ENCODE results near the gene CBX2. TPM values are rescaled to one million over a fixed set of nuclear protein-coding genes. Genes with fewer than 3 reads are reported as not detected.

CBX2 gene
- total and polyA plus RNA-seq, 2 of the 4 experiments (the other 2 are of a cell fraction) = 2.0 to 3.2 TPM

GRCh38 chr17:79774561-79774975 is 3.4 kb upstream of the CBX2 start:
- H3K9me3 ChIP-seq (ENCODE audit: control insufficient read depth, insufficient read depth, low read length) = 0 out of 2 replicates have a peak, but pooled peaks cover 3% of the 10 kb centered on the region
- DNase-seq (no peak), ATAC-seq (ENCODE audit: low read depth) (no peak)
- no peak overlapping the region for H2BK15ac ChIP-seq (ENCODE audit: low read depth, low read length)
- POLR2A ChIA-PET (ENCODE audit: unreplicated experiment) = no interaction called here
- H4K20me1 ChIP-seq (ENCODE audit: insufficient read depth, low read length) = peaks cover 3% of the 10 kb centered on the region; the same call in 1 of the 2 replicates
- no peak overlapping the region for H2AK5ac ChIP-seq (ENCODE audit: low read depth, low read length)
- no peak overlapping the region for H2BK120ac ChIP-seq (ENCODE audit: low read depth, low read length)
- H3K4me3 ChIP-seq (ENCODE audit: insufficient read depth, low read depth, low read length) = no peak overlapping the region
- intact Hi-C loops (cut with micrococcal nuclease) (no loop called here), dilution Hi-C loops (cut with HindIII; ENCODE audit: low sequenced_read_pairs, unreplicated experiment) (no loop called here), in situ Hi-C loops (cut with MboI; ENCODE audit: low sequenced_read_pairs) (no loop called here)
- no peak overlapping the region for H2BK5ac ChIP-seq (ENCODE audit: low read depth, low read length, poor library complexity, severe bottlenecking)
- H3K4ac ChIP-seq (ENCODE audit: low read depth, low read length) = no peak overlapping the region
- no peak overlapping the region for H3K56ac ChIP-seq (ENCODE audit: extremely low read depth, insufficient read depth, low read length)
- TF ChIP-seq USF2 (IDR thresholded peaks at IDR 0.05; ENCODE audit: low read depth, low read length) (no peak), MAZ (IDR thresholded peaks at IDR 0.05; ENCODE audit: borderline replicate concordance, low read depth, low read length) (no peak), CTCF (conservative IDR thresholded peaks at IDR 0.05; ENCODE audit: low read depth, low read length) (no peak), CEBPB (IDR thresholded peaks at IDR 0.05; ENCODE audit: low read depth, low read length) (no peak), ELK1 (IDR thresholded peaks at IDR 0.05; ENCODE audit: borderline replicate concordance, low read depth, low read length) (no peak), CHD1 (IDR thresholded peaks at IDR 0.05; ENCODE audit: low read depth, low read length) (no peak), RCOR1 (IDR thresholded peaks at IDR 0.05; ENCODE audit: insufficient replicate concordance, low read length) (no peak), POLR2A (IDR thresholded peaks at IDR 0.05; ENCODE audit: low read depth, low read length) (no peak), MXI1 (IDR thresholded peaks at IDR 0.05; ENCODE audit: borderline replicate concordance, low read depth, low read length) (no peak), SMC3 (IDR thresholded peaks at IDR 0.05; ENCODE audit: low read depth, low read length) (no peak), MAFK (IDR thresholded peaks at IDR 0.05; ENCODE audit: low read depth, low read length) (no peak), BHLHE40 (IDR thresholded peaks at IDR 0.05; ENCODE audit: low read depth, low read length) (no peak), NFE2L2 (IDR thresholded peaks at IDR 0.05; ENCODE audit: low read depth, low read length) (no peak), RAD21 (IDR thresholded peaks at IDR 0.05; ENCODE audit: low read length) (no peak), RFX5 (IDR thresholded peaks at IDR 0.05; ENCODE audit: low read depth, low read length) (no peak), FOS (IDR thresholded peaks at IDR 0.05; ENCODE audit: low read depth, low read length) (no peak)
- H3K23ac ChIP-seq (ENCODE audit: low read depth, low read length) = no peak overlapping the region
- no peaks in the 10 kb centered on the region for H3K36me3 ChIP-seq (ENCODE audit: control insufficient read depth, insufficient read depth, low read length)
- no TSS peak for BruUV-seq (replicated peaks)
- no peak overlapping the region for H2AK9ac ChIP-seq (replicated peaks; ENCODE audit: low read depth, low read length, poor library complexity)
- H3K14ac ChIP-seq (replicated peaks; ENCODE audit: low read depth, low read length) = no peak overlapping the region
- no peak overlapping the region for H3K18ac ChIP-seq (ENCODE audit: low read depth, low read length)
- H2AFZ ChIP-seq (replicated peaks; ENCODE audit: low read length, poor library complexity) = no peak overlapping the region
- H3K9ac ChIP-seq (ENCODE audit: low read depth, low read length) = no peak overlapping the region
- no peak overlapping the region for H2BK20ac ChIP-seq (ENCODE audit: low read depth, low read length)
- H4K8ac ChIP-seq (ENCODE audit: low read depth in 2 of 2, low read length in 2 of 2) = no peak overlapping the region
- no CpG with 5 or more reads among the region's 8 CpGs for WGBS, 2 experiments (ENCODE audit: extremely low coverage in 2 of 2, insufficient read length in 1 of 2)
- H3K79me1 ChIP-seq (ENCODE audit: low read depth in 1 of 2, low read length in 2 of 2) = no peaks in the 10 kb centered on the region; a peak in 1 of 4 replicates
- no peak overlapping the region for H4K91ac ChIP-seq (ENCODE audit: insufficient read depth, low read depth, low read length)
- H3K9me1 ChIP-seq (ENCODE audit: insufficient read depth, low read length) = no peaks in the 10 kb centered on the region
- H3K27me3 ChIP-seq (ENCODE audit: control insufficient read depth, insufficient read depth, low read length) = peaks cover 53% of the 10 kb centered on the region
- no peak overlapping the region for H3K4me2 ChIP-seq (ENCODE audit: low read depth, low read length)
- H3K27ac ChIP-seq (ENCODE audit: insufficient read depth, low read length) = no peak overlapping the region
- peaks cover 3% of the 10 kb centered on the region; the same call in 1 of the 2 replicates for H3K4me1 ChIP-seq (ENCODE audit: control insufficient read depth, insufficient read depth, low read length)
- CTCF ChIA-PET = no interaction called here
- no peak overlapping the region for H4K5ac ChIP-seq (ENCODE audit: low read depth, low read length)
